ENCODE measurements around the gene CNGA4.

Gene CNGA4

GRCh38 chr11:6209801-6210200 lies 29.1 kb upstream of the CNGA4 start:
- TF ChIP-seq ZFX (IDR thresholded peaks at IDR 0.05) (no peak), CTCF (conservative IDR thresholded peaks at IDR 0.05) (no peak)
- H3K27ac ChIP-seq, result no peak overlapping the region

- no peak for TF ChIP-seq ZFX (IDR thresholded peaks at IDR 0.05)
- TF ChIP-seq CTCF (conservative IDR thresholded peaks at IDR 0.05), result no peak
- no peak overlapping the region for H3K27ac ChIP-seq
These were observed 28.5 kb upstream of the CNGA4 start for GRCh38 chr11:6210274-6210955.

GRCh38 chr11:6214530-6214929 lies 24.4 kb upstream of the CNGA4 start:
- TF ChIP-seq CTCF (conservative IDR thresholded peaks at IDR 0.05) (no peak), ZFX (IDR thresholded peaks at IDR 0.05) (no peak)
- no peak overlapping the region for H3K27ac ChIP-seq

DNA sequence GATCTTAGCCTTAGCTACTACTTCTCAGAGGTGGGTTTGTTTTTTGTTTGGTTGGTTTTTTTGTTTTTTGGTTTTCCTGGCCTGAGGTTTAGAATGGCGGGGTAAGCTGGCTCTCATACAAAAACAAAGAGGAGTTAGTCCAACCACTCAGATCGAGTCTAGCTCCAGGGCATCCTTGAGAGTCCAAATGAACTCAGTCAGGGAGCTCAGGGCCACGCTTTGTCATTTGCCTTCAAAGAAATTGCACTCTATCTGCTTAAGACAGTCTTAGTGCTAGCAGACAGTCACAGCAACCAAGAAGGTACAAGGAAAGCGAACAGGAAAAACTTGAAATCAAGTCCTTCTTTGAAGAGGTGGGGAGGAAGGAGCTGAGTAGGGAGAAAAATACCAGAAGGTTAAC lies 22.4 kb upstream of the CNGA4 start:
- TF ChIP-seq ZFX (IDR thresholded peaks at IDR 0.05) (no peak), CTCF (conservative IDR thresholded peaks at IDR 0.05) (no peak)
- no peak overlapping the region for H3K27ac ChIP-seq

DNA sequence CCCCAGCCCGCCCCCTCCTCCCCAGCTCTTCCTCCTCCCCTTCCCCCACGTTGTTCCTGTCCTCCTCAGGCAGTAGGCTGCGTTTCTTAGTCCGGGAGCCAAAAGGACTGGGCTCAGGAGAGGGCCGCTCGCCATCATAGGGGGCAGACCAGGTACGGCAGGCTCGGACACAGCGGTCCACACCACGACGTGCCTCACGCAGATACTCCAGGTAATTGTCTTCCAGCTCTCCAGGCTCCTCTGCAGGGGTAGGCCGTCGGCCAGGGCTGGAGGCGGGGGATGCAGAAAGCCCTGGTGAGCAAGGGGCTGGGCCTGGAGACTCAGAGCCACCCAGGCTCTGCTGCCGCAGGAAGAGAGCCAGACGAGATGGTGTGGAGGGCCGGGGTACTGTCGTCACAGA lies 21.2 kb upstream of the CNGA4 start:
- no peak overlapping the region for H3K27ac ChIP-seq
- TF ChIP-seq CTCF (conservative IDR thresholded peaks at IDR 0.05), result no peak
- TF ChIP-seq ZFX (IDR thresholded peaks at IDR 0.05), result no peak

DNA sequence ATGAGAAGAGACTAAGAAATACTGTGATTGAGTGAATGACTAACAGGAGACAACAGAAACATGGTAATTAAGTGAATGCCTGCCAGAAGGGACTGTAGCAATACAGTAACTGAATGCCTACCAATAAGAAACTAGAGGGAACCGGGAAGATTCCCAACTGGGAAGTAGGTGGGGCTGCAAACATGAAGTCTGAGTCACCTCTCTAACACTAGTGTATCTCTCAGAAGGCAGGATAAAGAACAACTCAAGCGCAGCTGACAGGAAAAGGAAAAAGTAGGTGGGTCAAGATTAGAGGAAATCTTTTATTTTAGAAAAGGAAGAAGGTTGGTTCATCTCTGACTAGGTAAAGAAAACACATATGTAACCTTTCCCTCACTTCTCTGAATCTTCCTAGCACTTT lies 19.5 kb upstream of the CNGA4 start:
- TF ChIP-seq ZFX (IDR thresholded peaks at IDR 0.05), result no peak
- TF ChIP-seq CTCF (conservative IDR thresholded peaks at IDR 0.05), result no peak

GRCh38 chr11:6223854-6224253 lies 15.0 kb upstream of the CNGA4 start:
- TF ChIP-seq ZFX (IDR thresholded peaks at IDR 0.05) (no peak), CTCF (conservative IDR thresholded peaks at IDR 0.05) (no peak)
- no peak overlapping the region for H3K27ac ChIP-seq

More for the DNA sequence above, 19.5 kb upstream of the CNGA4 start:
- no peak overlapping the region for H3K27ac ChIP-seq
